H7 (cell line): ENCODE data around the gene NCKAP1. TPM values are rescaled to one million over a fixed set of nuclear protein-coding genes. Genes with fewer than 3 reads are reported as not detected.

Experiments used
- DNase-seq: peaks from one replicate; pipeline ENCODE4 v3.0.0; 2012
- H3K27me3 ChIP-seq: 2 replicates; pipeline ENCODE4 v1.6.0; 2011; ENCODE audit warnings: mild to moderate bottlenecking, low read length; ENCODE audit not compliant: control insufficient read depth, insufficient read depth
- H3K36me3 ChIP-seq: replicated peaks from 2 replicates; pipeline ENCODE4 v1.5.1; 2011; ENCODE audit warnings: low read length; ENCODE audit not compliant: control insufficient read depth, insufficient read depth
- H3K4me3 ChIP-seq: 2 replicates; pipeline ENCODE4 v1.5.1; 2011; ENCODE audit warnings: low read depth, mild to moderate bottlenecking, control low read depth, low read length, moderate library complexity; ENCODE audit not compliant: insufficient read depth
- total RNA-seq: library from RNA; depleted of rRNA; stranded (reverse); fragments of >200 nt; shearing (Covaris generic); gene quantifications from 2 replicates; pipeline ENCODE4 v1.2.3, GENCODE V29; 2014

The NCKAP1 gene
- total RNA-seq, 1 experiment from 2014 or later: 135 TPM

GRCh38 chr2:182929972-182930371 lies 108.3 kb downstream of the NCKAP1 start:
- peaks cover 6% of the 10 kb centered on the region for H3K36me3 ChIP-seq
- no peaks in the 10 kb centered on the region for H3K27me3 ChIP-seq
- DNase-seq: no peak
- H3K4me3 ChIP-seq: no peak overlapping the region

GRCh38 chr2:182924306-182924705 lies 114.0 kb downstream of the NCKAP1 start:
- Histone ChIP-seq H3K36me3 (peaks cover 4% of the 10 kb centered on the region), H3K4me3 (no peak overlapping the region), H3K27me3 (no peaks in the 10 kb centered on the region)
- no peak for DNase-seq

- no peak for DNase-seq
- no peak overlapping the region for H3K4me3 ChIP-seq
- H3K36me3 ChIP-seq: peaks cover 3% of the 10 kb centered on the region
- H3K27me3 ChIP-seq: no peaks in the 10 kb centered on the region
Measured at GRCh38 chr2:182921234-182921633, 117.0 kb downstream of the NCKAP1 start.

GRCh38 chr2:182920631-182921056 lies 117.6 kb downstream of the NCKAP1 start:
- Histone ChIP-seq H3K4me3 (no peak overlapping the region), H3K36me3 (peaks cover 2% of the 10 kb centered on the region), H3K27me3 (no peaks in the 10 kb centered on the region)
- DNase-seq: no peak

- no peak overlapping the region for H3K4me3 ChIP-seq
- H3K27me3 ChIP-seq: no peaks in the 10 kb centered on the region
- H3K36me3 ChIP-seq: peaks cover 6% of the 10 kb centered on the region
- no peak for DNase-seq
Measured at GRCh38 chr2:182920089-182920488, 118.2 kb downstream of the NCKAP1 start.

GRCh38 chr2:182918961-182919652 lies 119.2 kb downstream of the NCKAP1 start:
- Histone ChIP-seq H3K27me3 (no peaks in the 10 kb centered on the region), H3K4me3 (no peak overlapping the region), H3K36me3 (peaks cover 7% of the 10 kb centered on the region)
- no peak for DNase-seq

- Histone ChIP-seq H3K36me3 (peaks cover 9% of the 10 kb centered on the region), H3K27me3 (no peaks in the 10 kb centered on the region), H3K4me3 (no peak overlapping the region)
Measured at GRCh38 chr2:182917924-182918323, 120.3 kb downstream of the NCKAP1 start.

GRCh38 chr2:182916417-182916816 lies 121.8 kb downstream of the NCKAP1 start:
- Histone ChIP-seq H3K36me3 (peaks cover 7% of the 10 kb centered on the region), H3K27me3 (no peaks in the 10 kb centered on the region), H3K4me3 (no peak overlapping the region)
- DNase-seq: no peak

More at GRCh38 chr2:182917924-182918323, 120.3 kb downstream of the NCKAP1 start:
- no peak for DNase-seq

- Histone ChIP-seq H3K36me3 (peaks cover 7% of the 10 kb centered on the region), H3K4me3 (no peak overlapping the region), H3K27me3 (no peaks in the 10 kb centered on the region)
- DNase-seq: no peak
Measured at GRCh38 chr2:182915369-182916326, 122.6 kb downstream of the NCKAP1 start.

- Histone ChIP-seq H3K27me3 (no peaks in the 10 kb centered on the region), H3K36me3 (peaks cover 8% of the 10 kb centered on the region), H3K4me3 (no peak overlapping the region)
- no peak for DNase-seq
Measured at GRCh38 chr2:182914852-182915251, 123.4 kb downstream of the NCKAP1 start.

GRCh38 chr2:182913064-182913463 lies 125.2 kb downstream of the NCKAP1 start:
- Histone ChIP-seq H3K36me3 (peaks cover 8% of the 10 kb centered on the region), H3K4me3 (no peak overlapping the region), H3K27me3 (no peaks in the 10 kb centered on the region)
- no peak for DNase-seq

- Histone ChIP-seq H3K27me3 (no peaks in the 10 kb centered on the region), H3K36me3 (peaks cover 8% of the 10 kb centered on the region), H3K4me3 (no peak overlapping the region)
- no peak for DNase-seq
Measured at GRCh38 chr2:182912518-182912915, 125.7 kb downstream of the NCKAP1 start.

GRCh38 chr2:182911813-182912517 lies 126.3 kb downstream of the NCKAP1 start:
- Histone ChIP-seq H3K4me3 (no peak overlapping the region), H3K27me3 (no peaks in the 10 kb centered on the region), H3K36me3 (peaks cover 8% of the 10 kb centered on the region)
- DNase-seq: no peak

GRCh38 chr2:182910965-182911364 lies 127.3 kb downstream of the NCKAP1 start:
- Histone ChIP-seq H3K36me3 (peaks cover 8% of the 10 kb centered on the region), H3K27me3 (no peaks in the 10 kb centered on the region), H3K4me3 (no peak overlapping the region)
- no peak for DNase-seq
